HG02678 (cell line): ENCODE measurements around the gene NOC2L.
A peak's percentile ranks its signal among the peaks of the same experiment; 100 is the strongest.
"Not testable (repeated sequence)": the region's sequence is repeated elsewhere in the genome, so short reads cannot be mapped to it uniquely, and the experiment has no call there.

ENCODE experiments used
- ATAC-seq: cut with Tn5 transposase; IDR thresholded peaks from one replicate; pipeline ENCODE4 v1.9.1; 2021; ENCODE audit warnings: mild to moderate bottlenecking, moderate library complexity; ENCODE audit not compliant: unreplicated experiment

NOC2L gene

GRCh38 chr1:907611-908451, 51.2 kb downstream of the NOC2L start:
- ATAC-seq: no peak

- ATAC-seq: no peak
Measured at GRCh38 chr1:906600-907420, 52.2 kb downstream of the NOC2L start.

- no peak for ATAC-seq
Measured at GRCh38 chr1:905811-906599, 53.1 kb downstream of the NOC2L start.

- no peak for ATAC-seq
Measured at GRCh38 chr1:905071-905749, 53.8 kb downstream of the NOC2L start.

GRCh38 chr1:904310-904950, 54.6 kb downstream of the NOC2L start:
- peak; percentile 44 for ATAC-seq

GRCh38 chr1:903721-904271, 55.3 kb downstream of the NOC2L start:
- ATAC-seq: no peak

- ATAC-seq: no peak
Measured at GRCh38 chr1:903305-903704, 55.8 kb downstream of the NOC2L start.

- no peak for ATAC-seq
Measured at GRCh38 chr1:902802-903201, 56.3 kb downstream of the NOC2L start.

- ATAC-seq: no peak
Measured at GRCh38 chr1:901108-901859, 57.8 kb downstream of the NOC2L start.

- no peak for ATAC-seq
Measured at GRCh38 chr1:899636-900317, 59.3 kb downstream of the NOC2L start.

- ATAC-seq: not testable (repeated sequence)
Measured at GRCh38 chr1:897951-898350, 61.1 kb downstream of the NOC2L start.

GRCh38 chr1:897226-897625, 61.8 kb downstream of the NOC2L start:
- ATAC-seq: no peak
